NCI-H2227 treated with DMSO at 0.1 percent for 48 hours (cell line): ENCODE results near the gene AP3M1.
A peak's percentile ranks its signal among the peaks of the same experiment; 100 is the strongest.
"Not testable (repeated sequence)": the region's sequence is repeated elsewhere in the genome, so short reads cannot be mapped to it uniquely, and the experiment has no call there.

Experiments
- DNase-seq: peaks from one replicate; lab custom pipeline; 2025; lab: John Stamatoyannopoulos, UW

Gene AP3M1

GRCh38 chr10:74150204-74150989 lies at the start of gene AP3M1:
AP3M1 (minus strand) TSS chr10:74150828; CDS start chr10:74138379, 12,449 bp downstream.
- no peak for DNase-seq

- DNase-seq, result no peak
These were observed 48.7 kb upstream of the AP3M1 start for GRCh38 chr10:74199315-74199714.

- DNase-seq, result no peak
These were observed 44.4 kb upstream of the AP3M1 start for GRCh38 chr10:74194999-74195398.

DNA sequence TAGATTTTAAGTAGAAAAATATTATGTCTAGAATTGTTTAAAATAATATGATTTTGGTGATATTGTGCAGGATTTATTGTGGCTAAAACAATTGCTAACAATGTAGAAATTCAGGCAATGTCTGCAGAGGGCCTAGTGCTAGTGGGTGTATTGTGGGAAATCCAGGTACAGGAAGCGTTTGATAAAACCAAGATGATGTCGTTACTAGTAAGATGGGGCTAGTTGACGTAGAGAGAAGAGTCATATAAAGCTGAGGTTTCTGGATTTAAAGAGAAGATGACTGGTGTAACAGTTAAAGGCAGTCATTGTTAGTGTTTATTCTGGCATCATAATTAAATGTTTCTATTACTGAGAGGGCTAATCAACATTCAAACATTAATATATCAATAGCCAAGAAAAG lies 43.9 kb upstream of the AP3M1 start:
- no peak for DNase-seq

DNA sequence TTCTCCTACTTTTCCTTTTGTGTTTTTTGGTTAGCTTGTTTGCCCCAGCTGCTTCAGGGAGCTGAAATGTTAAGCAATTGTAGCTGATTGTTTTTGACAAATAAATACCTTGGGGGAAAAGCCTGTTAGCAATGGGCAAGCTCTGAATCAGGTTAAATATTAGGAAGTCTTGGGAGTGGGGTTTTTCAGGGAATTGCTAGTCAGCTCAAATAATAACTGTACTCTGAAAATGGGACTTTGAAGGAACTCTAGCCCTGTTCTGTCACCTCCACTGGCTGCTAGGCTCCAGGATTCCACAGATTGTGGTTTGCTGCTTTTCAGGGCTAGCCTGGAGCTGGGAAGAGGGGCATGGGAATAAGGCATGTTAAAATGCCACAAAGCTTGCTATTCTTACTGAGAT lies 39.9 kb upstream of the AP3M1 start:
- no peak for DNase-seq

GRCh38 chr10:74189999-74190421 lies 39.4 kb upstream of the AP3M1 start:
- no peak for DNase-seq

DNA sequence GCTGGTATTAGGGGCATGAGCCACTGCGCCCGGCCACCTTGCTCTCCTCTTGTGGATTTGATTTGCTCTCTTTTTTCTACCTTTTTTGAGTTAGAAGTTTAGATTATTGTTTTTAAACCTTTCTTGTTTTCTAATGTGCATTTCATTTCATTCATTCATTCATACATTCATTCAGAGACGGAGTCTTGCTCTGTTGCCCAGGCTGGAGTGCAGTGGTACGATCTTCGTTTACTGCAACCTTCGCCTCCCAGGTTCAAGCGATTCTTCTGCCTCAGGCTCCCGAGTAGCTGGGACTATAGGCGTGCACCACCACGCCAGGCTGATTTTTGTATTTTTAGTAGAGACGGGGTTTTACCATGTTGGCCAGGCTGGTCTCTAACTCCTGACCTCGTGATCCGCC lies 38.0 kb upstream of the AP3M1 start:
- DNase-seq, result not testable (repeated sequence)

GRCh38 chr10:74187237-74187636 lies 36.6 kb upstream of the AP3M1 start:
- no peak for DNase-seq

DNA sequence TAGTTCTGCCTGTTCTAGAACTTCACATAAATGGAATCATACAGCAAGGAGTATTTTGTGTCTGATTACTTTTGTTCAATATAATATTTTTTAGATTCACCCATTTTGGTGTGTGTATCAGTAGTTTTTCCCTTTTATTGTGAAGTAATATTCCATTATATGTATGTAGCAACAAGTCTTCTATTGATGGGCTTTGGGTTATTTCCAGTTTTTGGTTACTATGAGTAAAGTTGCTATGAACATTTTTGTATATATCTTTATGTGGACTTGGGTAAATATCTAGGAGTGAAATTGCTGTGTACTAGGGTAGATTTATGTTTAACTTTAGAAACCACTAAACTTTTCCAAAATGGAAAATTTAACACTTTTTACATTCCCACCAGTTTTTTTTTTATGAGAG lies 36.0 kb upstream of the AP3M1 start:
- DNase-seq, result no peak

DNA sequence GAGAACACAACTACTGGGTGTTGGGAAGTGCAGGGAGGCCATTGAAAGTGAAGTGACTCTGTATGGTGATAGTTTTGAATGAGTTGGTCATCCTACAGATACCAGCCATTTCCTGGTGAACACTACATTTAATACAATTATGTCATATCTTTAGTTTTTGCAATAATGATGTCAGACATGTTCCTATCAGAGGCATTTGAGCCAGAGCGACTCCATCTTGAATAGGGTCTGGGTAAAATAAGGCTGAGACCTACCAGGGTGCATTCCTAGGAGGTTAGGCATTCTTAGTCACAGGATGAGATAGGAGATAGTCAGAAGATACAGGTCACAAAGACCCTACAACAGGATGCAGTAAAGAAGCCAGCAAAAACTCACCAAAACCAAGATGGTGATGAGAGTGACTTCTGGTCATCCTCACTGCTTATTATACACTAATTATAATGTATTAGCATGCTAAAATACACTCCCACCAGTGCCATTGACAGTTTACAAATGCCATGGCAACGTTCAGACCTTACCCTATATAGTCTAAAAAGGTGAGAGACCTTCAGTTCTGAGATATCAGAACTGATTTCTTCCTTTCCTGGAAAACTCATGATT lies 28.6 kb upstream of the AP3M1 start:
- no peak for DNase-seq

GRCh38 chr10:74178042-74178791 lies 27.6 kb upstream of the AP3M1 start:
- DNase-seq, result no peak

GRCh38 chr10:74177140-74177677 lies 26.6 kb upstream of the AP3M1 start:
- DNase-seq, result no peak

GRCh38 chr10:74176380-74177139 lies 25.9 kb upstream of the AP3M1 start:
- DNase-seq, result peak; percentile 89

DNA sequence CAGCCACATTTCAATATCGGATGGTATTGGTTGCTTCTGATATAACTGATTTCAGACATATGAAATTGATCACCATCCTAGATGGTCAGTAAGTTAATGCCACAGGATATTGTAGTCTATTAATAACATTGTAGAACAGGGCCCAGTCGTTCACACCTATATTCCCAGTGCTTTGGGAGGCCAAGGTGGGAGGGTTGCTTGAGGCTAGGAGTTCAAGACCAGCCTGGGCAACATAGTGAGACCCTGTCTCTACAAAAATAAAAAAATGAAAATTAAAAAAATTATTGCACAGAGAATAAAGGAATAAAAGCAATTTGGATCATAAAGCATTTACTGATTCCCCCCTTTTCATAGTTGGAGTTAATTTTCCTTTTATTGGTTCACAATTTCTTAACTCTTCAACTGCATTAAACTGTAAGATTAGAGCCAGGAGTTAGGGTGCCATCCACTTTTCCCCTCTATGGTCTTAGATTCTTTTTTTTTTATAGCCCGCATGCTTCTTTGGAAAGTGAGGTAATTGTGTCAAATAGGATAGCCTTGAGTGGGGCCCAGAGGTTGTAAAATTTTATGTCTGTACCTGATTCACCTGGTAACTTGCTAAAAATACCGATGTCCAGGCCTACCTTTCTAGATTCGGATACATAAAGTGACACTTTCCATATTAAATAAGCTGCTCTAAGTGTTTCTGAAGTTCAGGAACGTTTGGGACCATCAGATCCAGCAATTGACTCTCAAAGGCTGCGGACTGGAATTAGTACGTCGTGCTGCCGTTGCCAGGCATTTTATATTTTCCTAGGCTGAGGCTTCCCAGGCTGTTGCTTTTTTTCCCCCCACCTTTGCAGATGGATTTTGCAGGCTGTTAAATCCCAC lies 25.1 kb upstream of the AP3M1 start:
- peak; percentile 78 for DNase-seq

DNA sequence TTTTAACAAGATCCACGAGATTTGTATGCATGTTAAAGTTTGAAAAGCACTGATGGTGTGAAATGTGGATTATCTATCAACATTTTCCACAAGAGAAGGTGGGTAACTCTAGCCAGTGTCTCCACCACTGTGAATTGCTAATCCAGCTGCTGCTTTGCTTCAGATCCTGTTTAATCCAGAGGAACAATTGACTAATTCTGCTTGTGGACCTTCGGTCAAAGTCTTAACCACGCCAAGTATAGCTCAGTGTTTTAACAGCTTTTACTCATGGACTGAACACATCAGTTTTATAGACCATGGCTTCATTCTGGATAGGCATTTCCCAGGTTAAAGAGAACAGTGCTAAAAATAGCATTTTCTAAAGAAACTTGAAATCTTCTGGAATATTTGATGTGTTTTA lies 23.9 kb upstream of the AP3M1 start:
- DNase-seq, result no peak

DNA sequence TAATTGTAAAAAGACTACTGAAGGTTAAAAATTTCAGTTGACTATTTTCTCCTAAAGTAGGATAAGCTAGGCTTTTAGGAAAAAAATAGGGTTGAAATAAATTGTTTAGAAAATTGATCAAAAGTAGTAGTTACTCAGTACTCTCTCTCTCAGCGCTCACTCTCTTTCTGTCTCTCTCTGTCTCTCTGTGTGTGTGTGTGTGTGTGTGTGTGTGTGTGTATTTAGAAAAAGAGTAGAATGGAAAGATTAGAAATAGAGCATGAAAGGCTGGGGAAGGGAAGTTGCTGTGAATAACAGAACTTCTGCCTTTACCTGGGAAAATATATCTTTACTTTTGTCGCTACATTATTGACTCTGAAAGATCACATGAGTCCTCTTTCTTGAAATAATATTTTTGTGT lies 21.0 kb upstream of the AP3M1 start:
- no peak for DNase-seq

GRCh38 chr10:74167443-74167842 lies 16.8 kb upstream of the AP3M1 start:
- no peak for DNase-seq

- no peak for DNase-seq
These were observed 14.9 kb upstream of the AP3M1 start for GRCh38 chr10:74165530-74165901.

DNA sequence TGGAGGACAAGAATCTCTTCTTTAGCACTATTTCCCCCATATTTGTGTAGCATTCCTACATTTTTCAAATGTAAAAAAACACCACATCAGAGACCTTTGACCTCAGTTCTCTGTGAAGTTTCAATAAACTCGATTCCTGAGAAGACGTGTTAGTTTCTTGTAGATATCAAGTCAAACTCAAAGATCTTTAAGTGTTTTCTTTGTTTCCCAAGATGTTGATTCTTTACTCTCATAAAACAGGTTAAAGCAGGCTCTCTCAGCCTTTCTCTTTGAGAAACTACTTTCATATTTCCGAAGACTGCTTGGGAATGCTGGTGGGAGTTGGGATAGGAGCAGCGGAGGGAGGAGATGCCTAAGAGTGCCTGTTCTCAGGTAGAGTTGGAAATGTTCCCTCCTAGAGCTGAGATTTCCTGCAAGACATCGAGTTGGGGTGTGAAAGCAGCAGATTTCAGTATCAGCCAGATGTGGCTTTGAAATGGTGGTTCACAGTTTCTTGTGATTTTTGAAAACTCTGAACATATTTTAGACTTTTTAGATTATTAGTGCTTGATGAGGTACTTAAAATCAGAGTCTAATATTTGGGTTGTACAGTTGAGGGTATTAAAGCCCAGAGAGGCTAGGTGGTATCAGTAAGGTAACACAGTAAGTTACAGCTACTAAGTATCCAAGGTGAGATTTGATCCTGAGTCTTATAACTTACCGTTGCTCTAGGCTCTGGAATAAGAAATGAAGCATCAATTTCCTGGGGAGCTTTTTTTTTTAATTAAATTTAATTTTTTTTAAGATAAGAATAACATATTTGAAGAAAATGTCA lies 14.3 kb upstream of the AP3M1 start:
- no peak for DNase-seq
